CD4-positive, alpha-beta T cell treated with Interferon gamma for 1 hour (primary cell): Measurements from ENCODE around the gene IGSF6.
"Not testable (repeated sequence)": the region's sequence is repeated elsewhere in the genome, so short reads cannot be mapped to it uniquely, and the experiment has no call there.

Experiments
- DNase-seq: peaks from one replicate; pipeline ENCODE4 v3.0.0-alpha.2; 2020

The IGSF6 gene

DNA sequence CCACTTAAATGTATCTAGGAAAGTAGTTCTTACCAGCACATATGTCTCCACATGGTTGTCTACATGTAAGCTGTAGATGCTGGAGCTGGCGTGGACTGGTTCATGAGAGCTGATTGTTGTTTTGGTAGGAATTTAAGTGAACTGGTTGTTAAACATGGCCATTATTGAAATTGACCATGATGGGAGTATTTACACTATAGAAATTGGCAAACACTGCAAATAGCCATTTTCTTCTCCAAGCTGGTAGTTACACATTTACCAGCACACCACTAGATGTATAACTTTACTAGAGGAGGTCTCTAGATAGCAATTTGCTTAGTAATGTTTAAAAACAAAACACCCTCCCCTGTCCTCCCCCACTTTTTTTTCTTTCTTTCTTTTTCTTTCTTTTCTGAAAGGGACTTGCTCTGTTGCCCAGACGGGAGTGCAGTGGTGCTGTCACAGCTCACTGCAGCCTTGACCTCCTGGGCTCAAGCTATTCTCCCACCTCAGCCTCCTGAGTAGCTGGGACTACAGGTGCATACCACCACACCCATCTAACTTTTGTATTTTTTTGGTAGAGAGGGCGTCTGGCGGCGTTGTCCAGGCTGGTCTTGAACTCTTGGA is 24.2 kb downstream of the IGSF6 start:
- DNase-seq, result no peak

GRCh38 chr16:21626659-21627277 is 25.6 kb downstream of the IGSF6 start:
- DNase-seq, result peak; percentile 46

GRCh38 chr16:21625026-21625425 is 27.4 kb downstream of the IGSF6 start:
- DNase-seq, result no peak

DNA sequence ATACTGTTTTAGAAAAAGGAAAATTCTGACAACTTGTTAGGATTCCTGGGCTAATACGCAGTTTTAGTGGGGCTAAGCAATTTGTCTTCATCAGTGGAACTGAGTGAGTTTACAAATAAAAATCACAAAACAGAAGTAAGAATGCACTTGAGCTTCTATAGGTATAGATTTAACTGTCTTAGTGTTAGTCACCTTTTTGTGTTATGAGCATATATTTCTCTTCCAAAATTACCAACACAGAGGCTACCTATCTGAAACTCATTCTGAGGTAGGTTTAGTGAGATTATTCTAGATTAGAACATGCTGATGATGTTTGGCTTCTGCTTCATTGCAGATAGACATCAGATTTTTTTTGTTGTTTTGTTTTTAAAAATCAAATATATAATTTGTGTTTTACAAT is 29.9 kb downstream of the IGSF6 start:
- no peak for DNase-seq

GRCh38 chr16:21620592-21620991 is 31.8 kb downstream of the IGSF6 start:
- no peak for DNase-seq

DNA sequence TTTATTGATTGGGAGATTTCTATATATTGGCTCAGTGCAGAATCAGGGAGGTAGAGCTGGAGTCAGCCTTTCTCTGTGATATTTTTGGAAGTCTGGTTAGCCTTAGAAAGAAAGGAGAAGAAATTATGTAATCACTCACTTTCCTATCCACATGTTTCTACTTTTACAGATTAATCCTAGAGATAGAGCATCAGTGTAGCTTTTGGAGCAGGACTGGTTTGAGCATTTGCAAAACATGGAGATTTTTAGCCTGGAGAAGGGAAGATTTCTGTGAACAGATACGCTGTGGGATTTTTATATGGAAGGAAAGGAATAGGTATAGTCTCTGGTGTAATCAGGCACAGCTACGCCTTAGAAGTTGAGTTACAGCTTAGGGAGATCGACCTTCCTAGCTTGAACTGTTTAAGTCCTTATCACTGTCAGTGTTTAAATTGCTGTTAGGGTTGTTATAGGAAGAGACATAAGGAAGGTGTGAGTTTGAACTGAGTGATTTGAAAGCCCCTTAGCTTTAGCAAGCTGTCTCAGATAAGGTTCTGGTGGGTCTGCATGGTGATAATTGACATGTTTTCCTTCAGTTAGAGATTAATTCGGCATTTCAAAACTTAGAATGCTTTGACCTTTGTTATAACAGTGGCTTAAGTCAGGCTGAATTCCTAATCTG is 32.5 kb downstream of the IGSF6 start:
- DNase-seq, result no peak

DNA sequence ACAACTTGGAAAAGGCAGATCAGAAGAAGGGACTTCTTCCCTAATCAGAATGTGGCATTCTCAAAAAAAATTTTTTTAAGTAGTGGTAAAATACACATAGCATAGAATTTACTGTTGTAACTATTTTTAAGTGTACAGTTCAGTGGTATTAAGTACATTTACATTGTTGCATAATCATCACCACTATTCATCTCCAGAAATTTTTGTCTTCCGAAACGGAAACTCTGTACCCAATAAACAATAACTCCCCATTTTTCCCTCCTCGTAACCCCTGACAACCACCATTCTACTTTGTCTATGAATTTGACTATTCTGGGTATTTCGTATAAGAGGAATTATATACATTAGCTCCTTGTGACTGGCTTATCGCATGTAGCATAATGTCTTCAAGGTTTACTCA is 34.1 kb downstream of the IGSF6 start:
- no peak for DNase-seq

DNA sequence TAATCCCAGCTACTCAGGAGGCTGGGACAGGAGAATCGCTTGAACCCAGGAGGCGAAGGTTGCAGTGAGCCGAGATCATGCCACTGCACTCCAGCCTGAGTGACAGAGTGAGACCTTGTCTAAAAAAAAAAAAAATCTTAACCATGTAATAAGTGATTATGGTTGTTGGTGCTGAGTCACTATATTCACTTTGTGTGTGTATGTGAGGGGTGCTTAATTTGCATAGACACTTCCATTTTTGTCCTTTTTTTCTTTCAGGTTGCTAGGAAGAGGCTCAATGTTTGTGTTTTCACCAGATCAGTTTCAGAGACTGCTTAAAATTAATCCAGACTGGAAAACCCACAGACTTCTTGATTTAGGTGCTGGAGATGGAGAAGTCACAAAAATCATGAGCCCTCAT is 34.8 kb downstream of the IGSF6 start:
- DNase-seq, result no peak

DNA sequence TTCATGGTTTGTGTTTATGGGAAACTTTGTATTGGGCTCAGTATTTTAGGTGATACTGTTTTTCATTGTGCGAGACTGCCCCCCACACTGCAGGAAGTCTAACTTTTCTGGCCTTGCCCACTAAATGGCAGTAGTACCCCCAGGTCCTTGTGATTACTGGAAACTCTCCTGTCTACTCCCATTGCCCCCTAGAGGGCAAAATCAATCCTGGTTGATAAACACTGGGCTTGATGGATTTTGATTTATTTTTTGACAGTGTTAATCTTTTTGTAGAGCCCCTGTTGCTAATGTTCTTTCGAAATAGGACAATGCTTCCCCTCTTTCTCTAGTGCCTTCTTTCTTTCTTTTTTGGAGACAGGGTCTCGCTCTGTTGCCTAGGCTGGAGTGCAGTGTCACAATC is 37.5 kb downstream of the IGSF6 start:
- DNase-seq, result no peak

DNA sequence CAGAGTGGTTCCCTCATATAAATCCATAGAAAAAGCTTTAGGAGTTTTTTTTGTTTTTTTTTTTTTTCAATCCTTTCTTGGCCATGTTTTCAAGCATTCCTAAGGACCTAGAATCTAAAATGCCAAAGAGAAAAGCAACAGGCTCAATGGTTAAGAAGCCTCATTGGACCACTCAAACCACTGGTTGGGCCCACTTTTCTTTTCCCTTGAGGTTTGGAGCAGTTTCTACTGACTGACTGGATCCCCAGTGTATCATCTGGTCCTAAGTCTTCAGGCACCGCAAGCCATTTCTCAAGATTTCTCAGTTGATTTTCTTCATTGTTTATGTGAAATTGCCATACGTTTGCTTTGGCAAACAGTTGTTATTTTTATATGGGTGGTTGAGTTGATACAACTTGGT is 38.6 kb downstream of the IGSF6 start:
- DNase-seq, result no peak

- no peak for DNase-seq
Observed at GRCh38 chr16:21613361-21613760, 39.0 kb downstream of the IGSF6 start.

DNA sequence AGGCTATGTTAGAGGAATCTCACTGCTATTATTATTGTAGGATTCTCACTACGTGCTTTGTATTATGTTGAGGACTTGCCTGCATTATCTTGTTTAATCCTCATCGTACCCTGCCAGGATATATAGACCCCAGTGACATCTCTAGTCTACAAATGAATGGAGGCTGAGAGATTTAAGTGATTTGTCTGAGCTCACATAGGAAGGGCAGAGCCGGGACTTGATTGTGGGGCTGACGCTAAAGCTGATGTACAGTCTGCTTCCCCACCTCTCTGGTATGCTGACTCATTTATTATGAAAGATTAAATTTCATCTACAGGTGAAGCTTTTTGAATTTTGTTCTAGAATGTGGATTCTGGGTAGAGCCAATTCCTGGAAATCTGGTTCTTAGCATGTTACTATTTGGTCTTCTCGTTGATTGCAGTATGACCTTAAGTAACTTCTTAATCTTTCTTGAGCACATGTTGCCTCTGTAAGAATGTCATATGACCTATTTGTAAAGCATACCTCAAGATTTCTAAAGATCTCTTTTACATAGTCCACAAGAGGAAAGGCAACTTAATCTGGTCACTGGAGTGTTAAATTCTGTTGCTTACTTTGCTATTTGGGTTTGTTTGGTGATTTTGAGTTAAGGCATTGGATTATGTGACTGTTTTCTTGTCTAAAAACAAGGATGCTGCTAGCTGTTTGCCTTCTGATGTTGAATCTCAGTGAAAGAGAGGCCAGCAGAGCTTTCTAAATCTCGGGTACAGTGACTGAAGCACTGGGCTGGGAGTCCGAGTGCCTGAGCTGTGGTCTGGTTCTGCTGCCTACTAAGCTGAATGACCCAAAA is 40.6 kb downstream of the IGSF6 start:
- no peak for DNase-seq

DNA sequence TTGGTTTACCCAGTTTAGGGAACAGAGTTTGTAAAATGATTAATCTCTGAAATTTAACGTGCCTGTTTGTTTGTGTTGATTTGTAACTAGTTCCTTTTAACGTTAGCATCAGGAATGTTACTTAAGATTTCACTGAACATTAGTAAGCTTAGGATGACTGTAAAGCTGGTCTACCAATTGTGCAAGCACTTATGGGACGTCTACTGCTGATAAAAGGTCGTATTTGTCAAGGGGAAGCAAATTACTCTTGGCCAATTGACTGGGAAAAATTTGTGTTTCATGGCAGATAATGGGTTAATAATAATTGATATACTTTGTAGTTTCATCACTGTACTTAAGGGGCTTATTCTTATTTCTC is 41.2 kb downstream of the IGSF6 start:
- DNase-seq, result no peak

DNA sequence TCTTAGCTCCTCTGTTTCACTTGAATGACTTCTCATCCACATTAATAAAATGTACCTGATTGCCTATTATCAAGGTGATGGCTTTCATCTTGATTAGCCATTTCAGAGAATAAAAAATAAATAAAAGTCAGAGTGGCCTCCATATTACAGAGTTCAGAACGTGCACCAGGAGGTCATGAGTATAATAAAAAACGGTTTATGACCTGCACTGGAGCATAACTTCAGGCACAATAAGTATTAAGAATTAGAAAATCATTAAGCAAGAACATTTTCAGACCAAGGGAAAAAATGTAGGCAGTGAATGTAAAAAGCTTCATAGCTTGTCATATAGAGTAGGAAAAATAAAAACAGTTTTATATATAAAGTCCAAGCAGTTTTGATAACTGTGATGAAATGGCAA is 41.6 kb downstream of the IGSF6 start:
- no peak for DNase-seq

DNA sequence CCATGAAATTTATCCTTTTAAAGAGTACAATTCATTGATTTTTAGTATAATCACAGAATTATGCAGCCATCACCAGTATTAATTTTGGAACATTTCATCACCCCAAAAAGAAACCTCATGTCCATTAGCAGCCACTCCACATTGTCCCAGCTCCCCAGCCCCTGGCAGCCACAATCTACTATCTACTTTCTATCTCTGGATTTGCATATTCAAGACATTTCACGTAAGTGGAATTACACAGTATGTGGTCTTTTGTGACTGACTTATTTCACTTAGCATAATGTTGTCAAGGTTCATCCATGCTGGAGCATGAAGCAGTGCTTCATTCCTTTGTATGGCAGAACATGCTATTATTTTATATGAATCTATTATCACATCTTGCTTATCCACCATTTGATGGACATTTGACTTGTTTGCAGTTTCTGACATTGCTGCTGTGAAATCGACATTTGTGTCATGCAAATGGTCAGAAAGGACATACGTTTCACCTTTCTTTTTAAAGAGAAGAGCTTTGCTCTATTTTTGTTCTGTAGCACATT is 42.3 kb downstream of the IGSF6 start:
- no peak for DNase-seq

- DNase-seq, result no peak
Observed at GRCh38 chr16:21608639-21609328, 43.6 kb downstream of the IGSF6 start.

DNA sequence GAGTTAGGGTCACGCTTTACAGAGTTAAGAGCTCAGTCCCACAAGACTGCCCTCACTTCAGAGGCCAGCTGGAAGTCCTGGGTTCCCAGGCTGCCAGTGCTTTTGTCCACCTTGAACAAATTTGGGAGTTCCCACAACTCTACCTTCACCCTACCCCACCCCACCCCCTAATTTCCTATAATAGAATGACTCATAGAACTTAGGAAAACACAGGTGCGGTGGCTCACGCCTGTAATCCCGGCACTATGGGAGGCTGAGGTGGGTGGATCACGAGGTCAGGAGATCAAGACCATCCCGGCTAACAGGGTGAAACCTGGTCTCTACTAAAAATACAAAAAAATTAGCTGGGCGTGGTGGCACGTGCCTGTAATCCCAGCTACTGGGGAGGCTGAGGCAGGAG is 46.6 kb downstream of the IGSF6 start:
- DNase-seq, result not testable (repeated sequence)

- no peak for DNase-seq
Observed at GRCh38 chr16:21603928-21604327, 48.5 kb downstream of the IGSF6 start.

DNA sequence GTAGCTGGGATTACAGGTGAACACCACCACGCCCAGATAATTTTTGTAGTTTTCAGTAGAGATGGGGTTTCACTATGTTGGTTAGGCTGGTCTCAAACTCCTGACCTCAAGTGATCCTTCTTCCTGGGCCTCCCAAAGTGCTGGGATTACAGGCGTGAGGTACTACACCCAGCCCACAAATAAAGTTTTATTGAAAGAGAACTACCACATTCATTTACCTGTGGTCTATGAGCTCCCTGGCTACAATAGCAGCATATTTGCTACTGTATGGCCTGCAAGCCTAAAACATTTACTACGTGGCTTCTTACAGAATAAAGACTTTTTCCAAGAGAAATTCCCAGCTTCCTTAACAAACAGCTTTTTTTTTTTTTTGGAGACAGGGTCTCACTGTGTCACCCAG is 49.6 kb downstream of the IGSF6 start:
- no peak for DNase-seq

- DNase-seq, result no peak
Observed at GRCh38 chr16:21600031-21600773, 52.2 kb downstream of the IGSF6 start.

DNA sequence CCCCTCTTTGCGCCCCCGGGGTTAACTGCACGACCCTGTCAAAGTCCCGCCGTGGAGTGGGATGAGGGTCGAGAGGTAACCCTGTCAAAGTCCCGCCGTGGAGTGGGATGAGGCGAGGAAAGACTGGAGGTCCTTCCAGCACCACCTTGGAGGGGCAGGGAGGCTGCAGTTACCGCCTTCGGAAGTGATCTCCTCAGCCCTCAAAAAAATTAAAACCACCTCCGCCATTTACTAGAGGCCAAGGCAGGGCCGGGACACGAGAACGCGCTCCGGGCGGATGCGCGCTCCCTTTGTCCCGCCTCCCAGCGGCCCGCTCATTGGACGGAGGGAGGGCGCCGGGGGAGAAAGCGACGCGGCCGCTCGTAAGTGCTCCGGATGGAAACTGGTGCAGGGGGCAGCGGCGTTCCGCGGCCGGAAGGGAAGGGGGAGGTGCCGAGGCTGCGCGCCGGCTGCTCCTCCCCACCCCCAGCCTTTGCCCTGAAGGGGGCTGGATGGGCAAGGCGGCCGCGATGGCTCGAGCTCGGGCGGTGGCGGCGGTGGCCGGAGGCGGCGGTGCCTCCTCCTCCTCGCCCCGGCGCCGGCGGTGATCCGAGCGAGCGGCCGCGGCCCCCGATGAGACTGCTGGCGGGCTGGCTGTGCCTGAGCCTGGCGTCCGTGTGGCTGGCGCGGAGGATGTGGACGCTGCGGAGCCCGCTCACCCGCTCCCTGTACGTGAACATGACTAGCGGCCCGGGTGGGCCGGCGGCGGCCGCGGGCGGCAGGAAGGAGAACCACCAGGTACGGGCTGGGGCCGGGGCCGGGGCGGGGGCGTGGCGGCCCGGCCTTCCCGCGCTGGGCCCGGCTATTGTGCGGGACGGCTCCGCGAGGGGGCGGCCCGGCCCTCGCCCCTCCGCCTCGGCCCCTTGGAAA is 53.0 kb downstream of the IGSF6 start, which contains the start of gene METTL9:
Gene METTL9, plus strand, starts transcription at position 456 of the 909 bp plus-strand sequence. Its CDS starts 157 bp downstream, at position 613.
- DNase-seq, result peak; percentile 94
